Fibroblast of the conjunctiva (primary cell): Measurements from ENCODE around the gene C2orf72.
"Not testable (repeated sequence)": the region's sequence is repeated elsewhere in the genome, so short reads cannot be mapped to it uniquely, and the experiment has no call there.

ENCODE experiments used
- DNase-seq: peaks from one replicate; pipeline ENCODE4 v3.0.0-alpha.2; 2010; ENCODE audit warnings: low read depth

C2orf72 gene

GRCh38 chr2:231015478-231015877 lies 21.8 kb upstream of the C2orf72 start:
- no peak for DNase-seq

- no peak for DNase-seq
Observed at GRCh38 chr2:231015926-231016325, 21.4 kb upstream of the C2orf72 start.

GRCh38 chr2:231016566-231017230 lies 20.6 kb upstream of the C2orf72 start:
- DNase-seq = no peak

- no peak for DNase-seq
Observed at GRCh38 chr2:231017231-231017598, 20.1 kb upstream of the C2orf72 start.

GRCh38 chr2:231018184-231018583 lies 19.1 kb upstream of the C2orf72 start:
- DNase-seq = no peak

GRCh38 chr2:231025059-231025458 lies 12.3 kb upstream of the C2orf72 start:
- not testable (repeated sequence) for DNase-seq

GRCh38 chr2:231028889-231029288 lies 8.4 kb upstream of the C2orf72 start:
- DNase-seq = no peak

- no peak for DNase-seq
Observed at GRCh38 chr2:231029563-231029962, 7.8 kb upstream of the C2orf72 start.

GRCh38 chr2:231030725-231031124 lies 6.6 kb upstream of the C2orf72 start:
- no peak for DNase-seq

GRCh38 chr2:231032575-231033140 lies 4.7 kb upstream of the C2orf72 start:
- no peak for DNase-seq

- DNase-seq = no peak
Observed at GRCh38 chr2:231033147-231034132, 3.9 kb upstream of the C2orf72 start.

- no peak for DNase-seq
Observed at GRCh38 chr2:231034291-231034882, 2.9 kb upstream of the C2orf72 start.

GRCh38 chr2:231036131-231036530 lies 1.2 kb upstream of the C2orf72 start:
- DNase-seq = no peak

GRCh38 chr2:231036578-231037106 lies 681 bp upstream of the C2orf72 start:
- DNase-seq = no peak

GRCh38 chr2:231037731-231038482 lies 584 bp downstream of the C2orf72 start:
- DNase-seq = no peak

GRCh38 chr2:231038483-231039293 lies 1.4 kb downstream of the C2orf72 start:
- no peak for DNase-seq

GRCh38 chr2:231039294-231039664 lies 2.0 kb downstream of the C2orf72 start:
- no peak for DNase-seq

- no peak for DNase-seq
Observed at GRCh38 chr2:231039821-231040364, 2.6 kb downstream of the C2orf72 start.

GRCh38 chr2:231041061-231041689 lies 3.9 kb downstream of the C2orf72 start:
- no peak for DNase-seq

- no peak for DNase-seq
Observed at GRCh38 chr2:231043796-231044195, 6.5 kb downstream of the C2orf72 start.
